MM.1S (cell line): ENCODE data around the gene TMEM238L.

Experiments
- CTCF ChIP-seq: fragments of 300-600 bp; sonication (generic); IDR thresholded peaks from 2 replicates; pipeline ENCODE4 v1.5.1; 2016; ENCODE audit warnings: antibody characterized with exemption, low read length, mixed read lengths
- EZH2 ChIP-seq: fragments of 300-600 bp; sonication (generic); optimal IDR thresholded peaks from 2 replicates; pipeline ENCODE3; 2017; ENCODE audit warnings: low read depth, mild to moderate bottlenecking, antibody characterized with exemption, low read length, mixed read lengths

DNA sequence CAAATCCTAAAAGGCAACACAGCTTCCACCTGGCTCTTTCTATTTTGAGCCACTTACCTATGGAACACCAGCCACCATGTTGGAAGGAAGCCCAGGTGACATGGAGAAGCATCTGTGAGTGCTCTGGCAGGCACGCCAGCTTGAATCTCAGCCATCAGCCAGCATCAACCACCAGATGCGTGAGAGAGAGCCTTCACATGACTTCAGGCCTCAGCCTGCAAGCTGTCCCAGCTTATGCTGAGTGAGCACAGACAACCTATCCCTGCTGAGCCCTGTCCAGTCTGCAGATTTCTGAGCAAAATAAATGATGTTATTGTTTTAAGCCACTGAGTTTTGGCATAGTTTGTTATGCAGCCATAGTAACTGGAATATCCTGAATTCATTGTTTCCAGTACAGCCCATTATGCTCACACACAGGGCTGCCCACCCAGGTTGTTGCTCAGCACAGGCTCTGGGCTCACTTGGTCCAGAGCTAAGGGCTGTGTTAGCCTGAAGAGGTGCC, 35.1 kb downstream of the TMEM238L start:
- TF ChIP-seq CTCF = no peak
- no peak for TF ChIP-seq EZH2
